ENCODE data around the gene ANP32A. TPM values are rescaled to one million over a fixed set of nuclear protein-coding genes. Genes with fewer than 3 reads are reported as not detected.
A peak's percentile ranks its signal among the peaks of the same experiment; 100 is the strongest.

The ANP32A gene
- total RNA-seq, 4 donors from 2014 or later, result 38.2 to 90.8 (median 40.1) TPM

DNA sequence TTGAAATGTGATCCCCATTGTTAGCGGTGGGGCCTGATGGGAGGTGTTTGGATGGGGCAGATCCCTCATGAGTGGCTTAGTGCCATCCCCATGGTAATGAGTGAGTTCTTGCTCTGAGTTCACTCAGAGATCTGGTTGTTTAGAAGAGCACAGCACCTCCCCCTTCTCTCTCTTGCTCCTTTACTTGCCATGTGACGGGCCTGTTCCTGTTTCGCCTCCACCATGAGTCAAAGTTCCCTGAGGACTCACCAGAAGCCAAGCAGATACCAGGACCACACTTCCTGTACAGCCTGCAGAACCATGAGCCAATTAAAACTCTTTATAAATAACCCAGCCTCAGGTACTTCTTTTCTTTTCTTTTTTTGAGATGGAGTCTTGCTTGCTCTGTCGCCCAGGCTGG lies 46.6 kb downstream of the ANP32A start:
- Histone ChIP-seq H3K27ac (no peak overlapping the region), H3K36me3 (peaks cover 0 to 12% (median 0%) of the 10 kb centered on the region in 3 donors), H3K4me1 (no peaks in the 10 kb centered on the region), H3K4me3 (no peak overlapping the region), H3K27me3 (no peaks in the 10 kb centered on the region), H3K9me3 (no peaks in the 10 kb centered on the region)
- DNase-seq, result peak in 1 of 3 donors; percentile 30
- TF ChIP-seq, protein P1, sequence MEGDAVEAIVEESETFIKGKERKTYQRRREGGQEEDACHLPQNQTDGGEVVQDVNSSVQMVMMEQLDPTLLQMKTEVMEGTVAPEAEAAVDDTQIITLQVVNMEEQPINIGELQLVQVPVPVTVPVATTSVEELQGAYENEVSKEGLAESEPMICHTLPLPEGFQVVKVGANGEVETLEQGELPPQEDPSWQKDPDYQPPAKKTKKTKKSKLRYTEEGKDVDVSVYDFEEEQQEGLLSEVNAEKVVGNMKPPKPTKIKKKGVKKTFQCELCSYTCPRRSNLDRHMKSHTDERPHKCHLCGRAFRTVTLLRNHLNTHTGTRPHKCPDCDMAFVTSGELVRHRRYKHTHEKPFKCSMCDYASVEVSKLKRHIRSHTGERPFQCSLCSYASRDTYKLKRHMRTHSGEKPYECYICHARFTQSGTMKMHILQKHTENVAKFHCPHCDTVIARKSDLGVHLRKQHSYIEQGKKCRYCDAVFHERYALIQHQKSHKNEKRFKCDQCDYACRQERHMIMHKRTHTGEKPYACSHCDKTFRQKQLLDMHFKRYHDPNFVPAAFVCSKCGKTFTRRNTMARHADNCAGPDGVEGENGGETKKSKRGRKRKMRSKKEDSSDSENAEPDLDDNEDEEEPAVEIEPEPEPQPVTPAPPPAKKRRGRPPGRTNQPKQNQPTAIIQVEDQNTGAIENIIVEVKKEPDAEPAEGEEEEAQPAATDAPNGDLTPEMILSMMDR (IDR thresholded peaks at IDR 0.05), result no peak
- no peak for TF ChIP-seq POLR2A (IDR thresholded peaks at IDR 0.05)

DNA sequence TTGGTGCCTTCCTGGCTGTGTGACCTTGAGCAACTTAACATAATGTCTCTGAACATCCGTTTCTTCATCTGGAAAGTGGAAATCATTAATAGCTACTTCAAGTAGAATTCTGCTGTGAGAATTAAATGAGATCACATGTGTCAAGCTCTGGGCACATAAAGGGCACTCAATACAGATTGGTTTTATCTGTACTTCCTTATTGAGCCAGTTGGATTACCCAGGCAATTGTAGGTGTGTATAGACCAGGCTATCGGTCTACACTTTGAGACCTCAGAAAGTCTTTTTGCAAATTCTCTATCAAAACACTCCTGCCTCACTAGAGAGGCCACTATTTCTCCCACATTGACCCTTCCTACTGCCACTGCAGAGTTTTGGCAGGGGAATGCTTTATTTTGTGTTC lies 47.7 kb downstream of the ANP32A start:
- no peak for DNase-seq
- H3K9me3 ChIP-seq, result no peaks in the 10 kb centered on the region
- no peak overlapping the region for H3K27ac ChIP-seq
- H3K27me3 ChIP-seq, result no peaks in the 10 kb centered on the region
- no peaks in the 10 kb centered on the region for H3K4me1 ChIP-seq
- TF ChIP-seq, protein P1 (IDR thresholded peaks at IDR 0.05), result no peak
- TF ChIP-seq POLR2A (IDR thresholded peaks at IDR 0.05), result no peak
- H3K36me3 ChIP-seq, result peaks cover 0 to 7% (median 0%) of the 10 kb centered on the region in 3 donors
- no peak overlapping the region for H3K4me3 ChIP-seq

- Histone ChIP-seq H3K36me3 (no peaks in the 10 kb centered on the region), H3K27ac (no peak overlapping the region), H3K4me1 (no peaks in the 10 kb centered on the region), H3K9me3 (no peaks in the 10 kb centered on the region), H3K27me3 (no peaks in the 10 kb centered on the region), H3K4me3 (no peak overlapping the region)
- no peak for TF ChIP-seq POLR2A (IDR thresholded peaks at IDR 0.05)
- TF ChIP-seq, protein P1 (IDR thresholded peaks at IDR 0.05), result no peak
- peak in 1 of 3 donors; percentile 30 for DNase-seq
Measured at GRCh38 chr15:68770216-68770615, 50.5 kb downstream of the ANP32A start.

- Histone ChIP-seq H3K9me3 (no peaks in the 10 kb centered on the region), H3K27ac (no peak overlapping the region), H3K4me3 (no peak overlapping the region), H3K36me3 (no peaks in the 10 kb centered on the region), H3K27me3 (no peaks in the 10 kb centered on the region), H3K4me1 (no peaks in the 10 kb centered on the region)
- TF ChIP-seq, protein P1 (IDR thresholded peaks at IDR 0.05), result no peak
- TF ChIP-seq POLR2A (IDR thresholded peaks at IDR 0.05), result no peak
- DNase-seq, result peak in 1 of 3 donors; percentile 32
Measured at GRCh38 chr15:68769702-68770101, 51.0 kb downstream of the ANP32A start.

GRCh38 chr15:68768321-68768720 lies 52.4 kb downstream of the ANP32A start:
- DNase-seq, result no peak
- TF ChIP-seq POLR2A (IDR thresholded peaks at IDR 0.05), result no peak
- TF ChIP-seq, protein P1 (IDR thresholded peaks at IDR 0.05), result no peak
- H3K27ac ChIP-seq, result no peak overlapping the region
- H3K36me3 ChIP-seq, result no peaks in the 10 kb centered on the region
- H3K4me3 ChIP-seq, result no peak overlapping the region
- no peaks in the 10 kb centered on the region for H3K9me3 ChIP-seq
- no peaks in the 10 kb centered on the region for H3K27me3 ChIP-seq
- no peaks in the 10 kb centered on the region for H3K4me1 ChIP-seq

GRCh38 chr15:68767833-68768232 lies 52.9 kb downstream of the ANP32A start:
- Histone ChIP-seq H3K4me1 (no peaks in the 10 kb centered on the region), H3K27me3 (no peaks in the 10 kb centered on the region), H3K4me3 (no peak overlapping the region), H3K9me3 (no peaks in the 10 kb centered on the region), H3K27ac (no peak overlapping the region), H3K36me3 (no peaks in the 10 kb centered on the region)
- DNase-seq, result no peak
- TF ChIP-seq POLR2A (IDR thresholded peaks at IDR 0.05), result no peak
- TF ChIP-seq, protein P1 (IDR thresholded peaks at IDR 0.05), result no peak
